Stimulated activated CD4-positive, alpha-beta T cell treated with anti-CD3 and anti-CD28 coated beads, Interleukin-4, amount 100 ng/mL, for 48 hours (primary cell): Measurements from ENCODE around the gene ANO8.
"Not testable (repeated sequence)": the region's sequence is repeated elsewhere in the genome, so short reads cannot be mapped to it uniquely, and the experiment has no call there.

Source experiments
- DNase-seq, 2 donors: peaks; one replicate each; pipeline ENCODE4 v3.0.0-alpha.2; 2020; ENCODE audit warnings: low read depth in 2 of 2

ANO8 gene

DNA sequence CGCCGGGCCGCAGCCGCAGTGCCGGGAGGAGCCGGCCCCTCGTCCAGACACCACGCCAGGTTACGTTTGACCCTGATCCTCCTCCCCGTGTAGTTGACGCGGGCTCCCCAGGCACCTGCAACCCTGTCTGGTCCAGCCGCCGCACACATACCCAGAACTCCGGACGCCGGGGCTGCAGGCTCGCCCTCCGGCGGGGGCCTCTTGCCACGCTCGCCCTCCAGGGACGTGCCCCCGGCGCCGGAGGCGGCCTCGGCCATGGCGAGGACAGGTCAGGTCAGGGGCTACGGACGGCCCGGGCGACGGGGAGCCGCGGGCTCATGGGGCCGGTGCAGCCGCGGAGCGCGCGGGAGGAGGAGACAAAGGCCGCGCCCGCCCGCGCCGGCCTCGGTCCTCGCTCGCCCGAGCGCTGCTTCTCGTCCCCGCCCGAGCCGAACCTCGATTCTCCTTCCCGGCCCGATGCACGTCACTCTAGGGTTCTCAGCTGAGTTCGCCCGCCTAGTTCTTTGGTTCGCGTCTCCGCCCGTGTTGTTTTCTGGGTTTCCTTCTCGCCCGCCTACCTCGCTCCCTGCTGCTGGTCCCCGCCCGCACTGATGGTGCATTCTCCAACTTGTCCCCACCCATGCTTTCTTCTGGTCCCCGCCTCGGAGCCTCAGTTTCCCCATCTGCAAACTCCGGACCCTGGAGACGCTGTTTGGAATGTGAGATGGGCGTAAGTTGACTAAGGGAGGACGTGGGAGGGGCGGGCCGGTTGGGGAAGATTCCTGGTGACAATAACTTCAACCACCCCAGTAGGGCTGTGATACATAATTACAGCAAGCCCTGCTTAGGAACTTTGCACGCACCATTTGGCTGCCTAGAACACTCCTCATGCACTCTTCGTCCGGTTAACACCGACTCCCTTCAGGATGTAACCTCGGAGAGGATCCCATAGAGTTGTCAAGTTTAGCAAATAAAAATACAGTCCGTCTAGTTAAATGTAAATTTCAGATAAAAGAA, at the start of gene ANO8:
Gene ANO8, minus strand, starts transcription at position 442 of the 996 bp plus-strand sequence. Its CDS starts 185 bp downstream, at position 257.
- peak; percentile 95 to 98 for DNase-seq

DNA sequence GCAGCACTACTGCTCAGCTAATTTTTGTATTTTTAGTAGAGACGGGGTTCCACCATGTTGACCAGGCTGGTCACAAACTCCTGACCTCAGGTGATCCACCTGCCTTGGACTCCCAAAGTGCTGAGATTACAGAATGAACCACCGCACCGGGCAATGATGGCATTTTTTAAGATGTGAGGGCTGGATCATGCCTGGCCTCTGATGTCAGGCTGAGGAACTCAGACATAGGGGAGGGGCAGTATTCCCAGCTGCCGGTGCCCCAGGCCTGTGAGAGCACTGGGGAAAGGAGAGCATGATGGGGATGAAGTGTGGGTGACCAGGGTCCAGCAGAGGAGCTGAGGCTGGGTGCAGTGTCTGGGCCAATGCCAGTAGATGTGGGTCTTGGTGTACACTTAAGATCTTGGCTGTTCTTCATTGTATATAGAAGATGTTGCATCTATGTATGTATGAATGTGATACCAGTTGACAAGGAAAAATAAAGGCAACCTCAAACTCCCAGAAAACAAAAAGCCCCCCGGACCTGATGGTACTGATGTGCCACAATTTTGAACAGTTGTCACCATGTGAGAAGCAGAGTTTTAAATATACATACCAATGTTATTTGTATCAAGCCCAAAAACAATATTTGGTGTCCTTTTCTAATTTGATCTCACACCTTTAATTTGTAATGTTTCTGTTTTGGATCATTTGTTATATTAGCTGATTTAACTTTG, 45.9 kb upstream of the ANO8 start:
- DNase-seq, result no peak

GRCh38 chr19:17379221-17379631, 44.6 kb upstream of the ANO8 start:
- no peak for DNase-seq

- no peak for DNase-seq
Measured at GRCh38 chr19:17378271-17378670, 43.6 kb upstream of the ANO8 start.

DNA sequence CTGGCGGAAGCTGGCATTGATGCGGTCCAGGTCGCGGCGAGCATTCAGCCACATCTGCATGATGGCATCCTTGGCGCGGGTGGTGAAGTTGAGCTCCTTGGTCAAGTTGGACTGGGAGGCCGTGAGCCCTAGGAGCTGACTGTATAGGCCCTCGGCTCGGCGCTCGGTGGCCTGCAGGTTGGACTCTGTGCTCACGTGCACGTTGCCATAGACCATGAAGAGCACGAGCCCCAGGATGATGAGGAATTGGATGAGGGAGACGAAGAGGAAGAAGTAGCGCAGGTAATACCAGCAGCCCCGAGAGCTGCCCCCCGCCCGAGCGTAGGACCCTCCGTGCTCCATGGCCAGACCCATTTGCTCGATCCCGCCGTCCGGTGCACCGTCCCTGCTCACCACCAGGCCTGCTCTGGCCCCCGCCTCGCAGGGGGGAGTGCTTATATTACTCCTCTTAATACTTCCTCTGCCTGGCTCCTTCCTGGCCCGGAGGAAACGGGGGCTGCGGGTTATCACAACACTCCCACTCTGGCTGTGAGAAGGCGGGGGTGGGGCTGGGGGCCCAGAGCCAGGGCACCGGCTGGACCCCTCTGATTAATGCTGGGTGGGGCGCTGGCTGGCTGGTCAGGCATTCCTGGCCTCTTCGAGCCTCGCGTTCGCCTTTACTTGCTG, 42.4 kb upstream of the ANO8 start, which contains the start of gene PLVAP:
Gene PLVAP, minus strand, starts transcription at position 408 of the 666 bp plus-strand sequence. Its CDS starts 54 bp downstream, at position 354.
- DNase-seq, result no peak

DNA sequence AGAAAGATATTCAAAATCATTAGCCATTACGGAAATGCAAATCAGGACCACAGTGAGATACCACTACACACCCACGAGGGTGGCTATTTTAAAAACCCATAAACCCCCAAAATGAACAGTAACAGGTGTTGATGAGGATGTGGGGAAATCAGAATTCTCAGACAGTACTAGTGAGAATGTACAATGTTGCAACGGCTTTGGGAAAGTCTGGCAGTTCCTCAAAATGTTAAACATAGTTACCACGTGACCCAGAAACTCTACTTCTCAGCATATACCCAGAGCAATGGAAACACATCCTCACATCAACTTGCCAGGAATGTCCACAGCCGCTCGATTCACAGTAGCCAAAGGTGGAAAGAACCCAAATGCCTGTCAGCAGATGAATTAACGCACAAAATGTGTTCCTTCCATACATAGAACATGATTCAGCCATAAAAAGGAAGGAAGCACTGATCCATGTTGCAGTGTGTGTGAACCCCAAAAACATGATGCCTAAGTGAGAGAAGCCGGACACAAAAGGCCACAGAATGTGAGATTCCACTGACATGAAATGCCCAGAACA, 35.5 kb upstream of the ANO8 start:
- DNase-seq, result no peak

- no peak for DNase-seq
Measured at GRCh38 chr19:17365361-17365760, 30.7 kb upstream of the ANO8 start.

- DNase-seq, result not testable (repeated sequence)
Measured at GRCh38 chr19:17363852-17364605, 29.4 kb upstream of the ANO8 start.

DNA sequence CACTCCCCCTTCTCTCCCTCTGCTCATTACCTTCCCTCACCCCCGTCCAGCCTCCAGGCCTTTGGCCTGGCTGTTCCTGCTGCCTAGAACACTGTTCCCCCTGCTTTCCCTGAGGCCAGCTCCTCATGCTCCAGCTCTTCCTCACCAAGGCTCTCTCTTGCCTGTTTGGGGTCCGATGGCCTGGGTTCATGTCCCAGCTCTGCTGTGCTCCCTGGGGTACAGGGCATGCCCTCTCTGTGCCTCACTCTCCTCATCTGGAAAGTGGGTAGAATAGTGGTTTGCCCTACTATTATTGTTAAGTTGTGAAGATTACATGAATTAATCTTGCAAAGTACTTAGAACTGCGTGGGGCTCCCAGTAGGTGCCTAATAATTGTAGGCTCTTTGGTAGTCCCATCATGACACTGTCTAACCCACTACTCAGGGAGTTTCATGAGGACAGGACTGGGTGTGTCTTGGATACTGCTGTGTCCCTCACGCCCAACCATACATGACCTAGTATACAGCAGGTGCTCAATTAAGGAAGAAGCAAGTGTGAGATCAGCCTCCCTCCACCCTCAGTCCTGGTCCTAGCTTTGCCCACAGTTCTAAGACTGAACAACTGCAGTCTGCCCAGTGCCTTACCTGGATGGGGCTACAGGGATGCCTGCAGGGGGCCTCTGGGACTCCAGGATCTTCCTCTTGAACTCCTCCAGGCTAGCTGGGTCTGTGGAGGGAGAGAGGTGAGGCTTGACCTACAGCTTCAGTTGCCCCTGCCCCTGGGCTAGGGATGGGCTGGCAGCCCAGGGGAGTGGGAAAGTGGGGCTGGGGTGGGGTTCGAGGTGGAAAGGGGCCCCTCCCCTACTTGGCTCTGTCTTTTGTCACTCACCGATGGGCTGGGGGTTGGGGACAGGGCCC, 25.5 kb upstream of the ANO8 start:
- DNase-seq, result no peak

DNA sequence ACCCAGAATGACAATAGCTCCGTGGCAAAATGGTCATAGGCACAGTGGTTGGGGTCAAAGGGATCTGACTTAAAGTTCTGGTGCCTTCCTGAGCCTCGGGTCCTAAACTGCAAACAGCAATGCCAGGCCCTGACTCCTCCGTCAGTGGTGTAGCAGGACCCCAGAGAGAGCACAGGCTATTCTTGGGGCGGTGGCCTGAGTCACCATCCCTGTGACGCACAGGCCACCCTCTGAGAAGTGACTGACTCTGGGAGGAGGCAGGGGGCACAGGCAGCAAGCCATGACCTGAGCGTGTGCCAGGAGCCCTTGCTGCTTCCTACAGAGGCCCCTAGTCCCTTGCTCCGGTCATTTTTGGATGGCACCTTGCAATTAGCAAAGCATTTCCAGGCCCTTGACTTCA, 23.7 kb upstream of the ANO8 start:
- DNase-seq, result no peak

- no peak for DNase-seq
Measured at GRCh38 chr19:17357724-17358123, 23.1 kb upstream of the ANO8 start.

- no peak for DNase-seq
Measured at GRCh38 chr19:17357078-17357666, 22.5 kb upstream of the ANO8 start.

- no peak for DNase-seq
Measured at GRCh38 chr19:17353386-17353785, 18.7 kb upstream of the ANO8 start.

- no peak for DNase-seq
Measured at GRCh38 chr19:17352608-17353280, 18.1 kb upstream of the ANO8 start.

DNA sequence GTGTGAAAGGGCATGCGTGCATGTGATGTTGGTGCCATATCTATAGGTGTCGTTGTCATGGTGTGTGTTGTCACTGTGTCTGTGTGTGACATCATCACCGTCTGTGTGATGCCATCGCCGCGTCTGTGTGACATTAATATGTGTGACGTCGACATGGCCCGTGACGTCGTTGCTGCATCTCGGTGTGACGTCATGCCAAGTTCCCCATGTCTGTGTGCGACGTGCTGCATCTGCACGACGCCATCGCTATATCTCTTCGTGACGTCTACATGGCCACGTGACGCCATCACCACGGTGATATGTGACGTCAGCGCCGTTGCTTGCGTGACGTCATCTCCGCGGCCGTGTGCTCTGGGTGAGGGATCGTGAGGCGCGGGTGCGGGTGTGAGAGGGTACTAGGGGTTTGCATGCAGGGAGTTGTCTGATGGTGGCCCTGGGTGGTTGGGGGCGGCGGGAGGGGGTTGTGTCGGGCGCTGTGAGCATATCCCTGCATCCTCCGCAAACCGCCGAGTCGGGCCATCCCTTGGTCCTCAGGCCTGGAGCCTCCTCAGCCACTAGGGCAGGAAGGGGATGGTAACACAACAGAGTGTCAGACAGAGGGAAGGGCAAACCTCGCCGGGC, 17.3 kb upstream of the ANO8 start:
- no peak for DNase-seq

GRCh38 chr19:17348700-17349099, 14.0 kb upstream of the ANO8 start:
- no peak for DNase-seq

DNA sequence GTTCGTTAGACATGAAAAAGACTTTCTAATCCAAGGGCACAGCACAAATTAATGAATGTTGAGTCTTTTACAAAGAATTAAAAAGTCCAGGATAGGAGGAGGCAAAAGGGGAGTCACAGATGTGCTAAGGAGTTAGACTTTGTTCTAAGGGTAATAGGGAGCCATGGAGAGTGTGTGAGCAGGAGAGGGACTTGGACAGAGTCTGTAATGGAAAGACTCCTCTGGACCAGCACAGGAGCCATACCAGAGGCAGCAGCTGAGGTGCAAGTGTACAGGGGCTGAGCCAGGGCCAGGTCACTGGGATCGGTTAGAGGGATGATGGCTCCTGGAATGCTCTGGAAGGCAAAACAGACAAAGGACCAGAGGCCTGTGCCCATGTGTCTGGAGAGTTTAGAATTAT, 13.2 kb upstream of the ANO8 start:
- DNase-seq, result no peak

- no peak for DNase-seq
Measured at GRCh38 chr19:17347361-17347760, 12.7 kb upstream of the ANO8 start.
